ENCODE results near the gene TTPAL.

- TF ChIP-seq, protein P1, sequence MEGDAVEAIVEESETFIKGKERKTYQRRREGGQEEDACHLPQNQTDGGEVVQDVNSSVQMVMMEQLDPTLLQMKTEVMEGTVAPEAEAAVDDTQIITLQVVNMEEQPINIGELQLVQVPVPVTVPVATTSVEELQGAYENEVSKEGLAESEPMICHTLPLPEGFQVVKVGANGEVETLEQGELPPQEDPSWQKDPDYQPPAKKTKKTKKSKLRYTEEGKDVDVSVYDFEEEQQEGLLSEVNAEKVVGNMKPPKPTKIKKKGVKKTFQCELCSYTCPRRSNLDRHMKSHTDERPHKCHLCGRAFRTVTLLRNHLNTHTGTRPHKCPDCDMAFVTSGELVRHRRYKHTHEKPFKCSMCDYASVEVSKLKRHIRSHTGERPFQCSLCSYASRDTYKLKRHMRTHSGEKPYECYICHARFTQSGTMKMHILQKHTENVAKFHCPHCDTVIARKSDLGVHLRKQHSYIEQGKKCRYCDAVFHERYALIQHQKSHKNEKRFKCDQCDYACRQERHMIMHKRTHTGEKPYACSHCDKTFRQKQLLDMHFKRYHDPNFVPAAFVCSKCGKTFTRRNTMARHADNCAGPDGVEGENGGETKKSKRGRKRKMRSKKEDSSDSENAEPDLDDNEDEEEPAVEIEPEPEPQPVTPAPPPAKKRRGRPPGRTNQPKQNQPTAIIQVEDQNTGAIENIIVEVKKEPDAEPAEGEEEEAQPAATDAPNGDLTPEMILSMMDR (IDR thresholded peaks at IDR 0.05) = no peak
- TF ChIP-seq POLR2A (IDR thresholded peaks at IDR 0.05) = peak in 1 of 2 donors; percentile 71
Measured at GRCh38 chr20:44442298-44443070, 33.2 kb upstream of the TTPAL start.
